ENCODE data around the gene MRPL9. TPM values are rescaled to one million over a fixed set of nuclear protein-coding genes. Genes with fewer than 3 reads are reported as not detected.

MRPL9 gene
- total RNA-seq, 4 donors from 2014 or later: 61.4 to 74.7 (median 65.6) TPM

DNA sequence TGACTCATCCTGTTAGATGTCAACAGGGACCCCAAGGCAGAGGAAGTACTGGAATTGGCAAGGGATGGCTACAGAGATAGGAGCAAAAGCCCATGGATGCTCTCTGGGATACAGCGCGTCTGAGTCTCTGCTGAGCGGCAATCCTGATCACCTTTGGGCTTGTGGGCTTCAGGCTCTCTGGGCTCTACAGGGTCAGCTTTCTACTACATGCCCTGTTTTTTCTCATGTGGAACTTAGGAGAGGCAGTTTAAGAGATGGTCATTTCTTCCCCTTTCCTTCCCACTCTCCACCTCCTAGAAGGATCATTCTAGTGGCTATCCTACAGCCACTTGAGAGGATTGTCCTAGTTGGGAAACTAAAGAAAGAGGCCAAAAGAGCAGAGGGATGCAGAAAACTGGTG is 40.6 kb upstream of the MRPL9 start:
- DNase-seq (no peak), ATAC-seq (no peak)
- intact Hi-C loops (cut with DNase I; ENCODE audit: low total_unique reads): no loop called here
- Histone ChIP-seq H3K36me3 (no peaks in the 10 kb centered on the region), H3K27me3 (no peaks in the 10 kb centered on the region), H3K9me3 (no peaks in the 10 kb centered on the region), H3K27ac (no peak overlapping the region), H3K4me1 (peaks cover 3% of the 10 kb centered on the region in 2 donors), H3K4me3 (no peak overlapping the region)
- in situ Hi-C loops (cut with MboI; ENCODE audit: low sequenced_read_pairs in 4 of 4): no loop called here
- no peak for TF ChIP-seq POLR2A (IDR thresholded peaks at IDR 0.05)

DNA sequence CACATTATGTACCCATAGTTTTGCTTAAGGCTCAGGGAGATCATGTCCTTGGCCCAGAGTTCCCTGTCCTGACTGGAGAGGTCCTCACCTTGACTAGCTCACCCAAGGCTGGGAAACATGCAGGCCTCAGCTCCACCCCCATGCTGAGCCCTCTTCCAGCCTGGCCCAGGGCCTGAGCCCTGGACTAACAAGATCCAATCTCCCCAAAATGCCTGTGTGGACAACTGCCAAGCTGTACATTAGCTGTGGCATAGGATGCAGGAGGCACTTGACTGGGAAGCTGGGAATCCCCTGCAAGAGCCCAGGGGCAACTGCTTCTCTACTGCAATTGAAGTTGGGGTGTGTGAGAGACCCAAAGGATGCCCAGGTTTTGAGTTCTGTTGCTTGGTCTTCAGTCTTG is 39.9 kb upstream of the MRPL9 start:
- Histone ChIP-seq H3K4me3 (no peak overlapping the region), H3K9me3 (no peaks in the 10 kb centered on the region), H3K27ac (peak overlapping the region in 2 of 4 donors; percentile 38 to 46), H3K27me3 (no peaks in the 10 kb centered on the region), H3K4me1 (peaks cover 3% of the 10 kb centered on the region in 2 donors), H3K36me3 (no peaks in the 10 kb centered on the region)
- DNase-seq: no peak
- in situ Hi-C loops (cut with MboI; ENCODE audit: low sequenced_read_pairs in 4 of 4): no loop called here
- ATAC-seq: peak in 1 of 2 donors; percentile 15
- intact Hi-C loops (cut with DNase I; ENCODE audit: low total_unique reads): no loop called here
- TF ChIP-seq POLR2A (IDR thresholded peaks at IDR 0.05): no peak
- TF ChIP-seq, protein P1, sequence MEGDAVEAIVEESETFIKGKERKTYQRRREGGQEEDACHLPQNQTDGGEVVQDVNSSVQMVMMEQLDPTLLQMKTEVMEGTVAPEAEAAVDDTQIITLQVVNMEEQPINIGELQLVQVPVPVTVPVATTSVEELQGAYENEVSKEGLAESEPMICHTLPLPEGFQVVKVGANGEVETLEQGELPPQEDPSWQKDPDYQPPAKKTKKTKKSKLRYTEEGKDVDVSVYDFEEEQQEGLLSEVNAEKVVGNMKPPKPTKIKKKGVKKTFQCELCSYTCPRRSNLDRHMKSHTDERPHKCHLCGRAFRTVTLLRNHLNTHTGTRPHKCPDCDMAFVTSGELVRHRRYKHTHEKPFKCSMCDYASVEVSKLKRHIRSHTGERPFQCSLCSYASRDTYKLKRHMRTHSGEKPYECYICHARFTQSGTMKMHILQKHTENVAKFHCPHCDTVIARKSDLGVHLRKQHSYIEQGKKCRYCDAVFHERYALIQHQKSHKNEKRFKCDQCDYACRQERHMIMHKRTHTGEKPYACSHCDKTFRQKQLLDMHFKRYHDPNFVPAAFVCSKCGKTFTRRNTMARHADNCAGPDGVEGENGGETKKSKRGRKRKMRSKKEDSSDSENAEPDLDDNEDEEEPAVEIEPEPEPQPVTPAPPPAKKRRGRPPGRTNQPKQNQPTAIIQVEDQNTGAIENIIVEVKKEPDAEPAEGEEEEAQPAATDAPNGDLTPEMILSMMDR (IDR thresholded peaks at IDR 0.05 in 4 of 5, conservative IDR thresholded peaks at IDR 0.05 in 1 of 5): no peak

DNA sequence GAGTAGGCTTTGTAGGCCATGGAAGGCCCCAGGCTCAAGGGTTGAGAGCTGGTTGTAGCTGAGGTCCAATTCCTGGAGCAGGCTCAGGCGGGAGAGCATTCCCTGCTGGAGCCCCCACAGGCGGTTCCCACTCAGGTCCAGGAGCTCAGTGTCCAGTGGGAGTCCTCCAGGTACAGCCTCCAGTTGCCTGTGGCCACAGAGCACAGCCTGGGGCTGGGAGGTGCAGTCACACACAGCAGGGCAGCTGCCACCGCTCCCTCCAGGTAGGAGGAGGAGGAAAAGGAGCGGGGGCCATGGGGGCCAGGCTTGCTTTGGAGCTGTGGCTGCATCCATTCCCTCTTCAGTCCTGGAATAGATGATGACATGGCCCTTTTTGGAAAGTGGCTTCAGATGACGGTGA is 39.1 kb upstream of the MRPL9 start:
- H3K27me3 ChIP-seq: no peaks in the 10 kb centered on the region
- H3K36me3 ChIP-seq: no peaks in the 10 kb centered on the region
- H3K4me3 ChIP-seq: no peak overlapping the region
- intact Hi-C loops (cut with DNase I; ENCODE audit: low total_unique reads) (no loop called here), in situ Hi-C loops (cut with MboI; ENCODE audit: low sequenced_read_pairs in 4 of 4) (no loop called here)
- TF ChIP-seq POLR2A (IDR thresholded peaks at IDR 0.05): no peak
- TF ChIP-seq, protein P1 (IDR thresholded peaks at IDR 0.05 in 4 of 5, conservative IDR thresholded peaks at IDR 0.05 in 1 of 5): no peak
- peak overlapping the region in 1 of 4 donors; percentile 38 for H3K27ac ChIP-seq
- H3K4me1 ChIP-seq: peaks cover 3% of the 10 kb centered on the region in 2 donors
- no peaks in the 10 kb centered on the region for H3K9me3 ChIP-seq
- peak in 1 of 2 donors; percentile 40 for ATAC-seq
- no peak for DNase-seq

DNA sequence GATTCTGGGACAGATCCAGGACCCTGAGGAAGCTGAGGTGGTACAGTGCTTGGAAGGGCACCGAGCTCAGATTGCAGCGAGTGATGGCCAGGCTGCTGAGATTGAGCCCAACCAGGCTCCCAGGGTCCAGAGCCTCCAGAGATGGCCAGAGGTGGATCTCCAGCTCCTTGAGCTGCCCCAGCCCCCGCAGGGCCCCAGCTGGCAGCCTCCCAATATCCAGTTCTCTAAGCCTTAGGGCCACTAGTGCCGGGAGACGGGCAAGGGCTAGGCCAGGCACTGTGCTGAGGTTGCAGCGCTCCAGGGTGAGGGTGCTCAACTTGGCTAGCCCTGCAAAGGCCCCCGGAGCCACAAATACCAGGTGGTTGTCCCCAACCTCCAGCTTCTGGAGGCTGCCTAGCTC is 38.5 kb upstream of the MRPL9 start:
- TF ChIP-seq, protein P1 (IDR thresholded peaks at IDR 0.05 in 4 of 5, conservative IDR thresholded peaks at IDR 0.05 in 1 of 5): no peak
- no peak for TF ChIP-seq POLR2A (IDR thresholded peaks at IDR 0.05)
- no peak overlapping the region for H3K27ac ChIP-seq
- in situ Hi-C loops (cut with MboI; ENCODE audit: low sequenced_read_pairs in 4 of 4) (no loop called here), intact Hi-C loops (cut with DNase I; ENCODE audit: low total_unique reads) (no loop called here)
- no peaks in the 10 kb centered on the region for H3K36me3 ChIP-seq
- ATAC-seq: no peak
- peaks cover 0 to 3% of the 10 kb centered on the region in 2 donors for H3K4me1 ChIP-seq
- no peaks in the 10 kb centered on the region for H3K9me3 ChIP-seq
- H3K4me3 ChIP-seq: no peak overlapping the region
- no peaks in the 10 kb centered on the region for H3K27me3 ChIP-seq
- no peak for DNase-seq

DNA sequence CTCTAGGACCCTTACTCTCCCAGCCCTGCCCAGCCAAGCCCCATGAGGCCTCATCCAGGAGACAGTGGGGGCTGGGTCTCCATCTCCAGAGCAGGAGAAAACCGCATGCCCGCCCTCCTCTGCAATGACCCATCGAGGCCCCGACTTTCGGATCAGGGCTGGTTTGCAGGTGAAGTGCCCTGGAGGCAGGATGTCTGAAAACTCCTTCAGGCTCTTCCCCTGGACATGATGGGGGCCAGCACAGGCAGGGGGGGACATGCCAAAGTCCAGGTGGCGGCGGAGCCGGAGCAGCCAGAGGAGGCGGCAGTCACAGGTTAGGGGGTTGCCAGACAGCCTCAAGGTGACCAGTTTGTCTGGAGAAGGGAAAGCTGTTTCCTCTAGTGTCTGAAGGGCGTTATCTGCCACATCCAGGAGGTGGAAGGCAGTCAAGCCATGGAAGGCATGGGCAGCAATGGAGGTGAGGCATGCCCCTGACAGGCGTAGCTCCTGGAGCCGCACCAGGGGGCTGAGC is 38.1 kb upstream of the MRPL9 start:
- Histone ChIP-seq H3K27ac (no peak overlapping the region), H3K36me3 (no peaks in the 10 kb centered on the region), H3K4me3 (no peak overlapping the region), H3K4me1 (peaks cover 0 to 3% of the 10 kb centered on the region in 2 donors), H3K27me3 (no peaks in the 10 kb centered on the region), H3K9me3 (no peaks in the 10 kb centered on the region)
- ATAC-seq (no peak), DNase-seq (no peak)
- in situ Hi-C loops (cut with MboI; ENCODE audit: low sequenced_read_pairs in 4 of 4): no loop called here
- intact Hi-C loops (cut with DNase I; ENCODE audit: low total_unique reads): no loop called here
- TF ChIP-seq, protein P1 (IDR thresholded peaks at IDR 0.05 in 4 of 5, conservative IDR thresholded peaks at IDR 0.05 in 1 of 5): no peak
- TF ChIP-seq POLR2A (IDR thresholded peaks at IDR 0.05): no peak

Data from gastrocnemius medialis (tissue), 4 donors.